DOHH2 (cell line): Measurements from ENCODE around the gene EPHB2.

Experiments used
- H3F3A ChIP-seq: fragments of 200-600 bp; sonication (generic), shearing (Covaris generic); 2 replicates; pipeline ENCODE4 v1.6.0; 2016; ENCODE audit warnings: antibody characterized with exemption, mild to moderate bottlenecking; ENCODE audit not compliant: control insufficient read depth, insufficient read depth
- H3K27ac ChIP-seq: fragments of 200-600 bp; sonication (generic); 2 replicates; pipeline ENCODE4 v1.5.1; 2014; ENCODE audit warnings: low read depth, mild to moderate bottlenecking, low read length, moderate library complexity
- H3K27me3 ChIP-seq: fragments of 200-600 bp; sonication (generic); 2 replicates; pipeline ENCODE4 v1.6.1; 2014; ENCODE audit warnings: mild to moderate bottlenecking, low read length, mixed read lengths; ENCODE audit not compliant: control insufficient read depth
- H3K36me3 ChIP-seq: fragments of 200-600 bp; sonication (generic); 2 replicates; pipeline ENCODE4 v1.6.1; 2014; ENCODE audit warnings: mild to moderate bottlenecking, low read length, moderate library complexity, mixed read lengths; ENCODE audit not compliant: control insufficient read depth
- H3K4me1 ChIP-seq: fragments of 200-600 bp; sonication (generic); 2 replicates; pipeline ENCODE4 v1.6.1; 2014; ENCODE audit warnings: mild to moderate bottlenecking, low read length, mixed read lengths; ENCODE audit not compliant: control insufficient read depth
- H3K4me2 ChIP-seq: fragments of 200-600 bp; sonication (generic); 2 replicates; pipeline ENCODE4 v1.6.0; 2014; ENCODE audit warnings: mild to moderate bottlenecking, low read length, moderate library complexity
- H3K4me3 ChIP-seq: fragments of 200-600 bp; sonication (generic); 2 replicates; pipeline ENCODE4 v1.5.1; 2014; ENCODE audit warnings: mild to moderate bottlenecking, low read length, mixed read lengths
- H3K79me2 ChIP-seq: fragments of 200-600 bp; sonication (generic); 2 replicates; pipeline ENCODE4 v1.6.1; 2014; ENCODE audit warnings: mild to moderate bottlenecking, low read length, mixed read lengths; ENCODE audit not compliant: control insufficient read depth
- H3K9me2 ChIP-seq: fragments of 200-600 bp; sonication (generic); replicated peaks from 2 replicates; pipeline ENCODE4 v1.6.1; 2014; ENCODE audit warnings: mild to moderate bottlenecking, low read length, mixed read lengths; ENCODE audit not compliant: control insufficient read depth
- H3K9me3 ChIP-seq: fragments of 200-600 bp; sonication (generic); 2 replicates; pipeline ENCODE4 v1.6.1; 2014; ENCODE audit warnings: antibody characterized with exemption, low read length, mixed read lengths; ENCODE audit not compliant: control insufficient read depth, insufficient read depth
- H4K20me1 ChIP-seq: fragments of 200-600 bp; sonication (generic); 2 replicates; pipeline ENCODE4 v1.6.0; 2014; ENCODE audit warnings: low read depth, mild to moderate bottlenecking, antibody characterized with exemption, low read length, moderate library complexity; ENCODE audit not compliant: control insufficient read depth, insufficient read depth
- EZH2phosphoT487 ChIP-seq: fragments of 200-600 bp; sonication (generic); IDR thresholded peaks from 2 replicates; pipeline ENCODE4 v1.6.1; 2017; ENCODE audit warnings: borderline replicate concordance, mild to moderate bottlenecking, antibody characterized with exemption, low read length, moderate library complexity, mixed read lengths
- TF ChIP-seq, protein P1 (sequence below): fragments of 200-600 bp; sonication (generic); IDR thresholded peaks from one replicate; pipeline ENCODE4 v1.5.1; 2014; ENCODE audit warnings: antibody characterized with exemption, mild to moderate bottlenecking, low read depth, low read length; ENCODE audit not compliant: poor library complexity, severe bottlenecking

Gene EPHB2

DNA sequence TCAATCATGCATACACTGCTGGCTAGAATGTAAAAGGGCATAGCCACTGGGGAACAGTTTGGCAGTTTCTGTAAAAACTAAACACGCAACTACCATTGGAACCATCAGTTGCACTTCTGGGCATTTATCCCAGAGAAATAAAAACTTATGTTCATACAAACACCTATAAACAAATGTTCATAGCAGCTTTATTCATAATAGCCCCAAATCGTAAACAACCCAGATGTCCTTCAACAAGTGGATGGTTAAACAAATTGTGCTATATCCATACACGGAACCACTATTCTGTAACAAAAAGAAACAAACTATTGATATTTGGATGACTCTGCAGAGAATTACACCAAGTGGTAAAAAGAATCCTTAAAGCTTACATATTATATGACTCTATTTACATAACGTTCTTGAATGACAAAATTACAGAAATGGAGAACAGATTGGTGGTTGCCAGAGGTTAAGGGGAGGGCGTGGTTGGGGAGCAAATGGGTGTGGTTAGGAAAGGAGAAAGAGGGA, 239.2 kb downstream of the EPHB2 start:
- TF ChIP-seq EZH2phosphoT487: no peak
- TF ChIP-seq, protein P1, sequence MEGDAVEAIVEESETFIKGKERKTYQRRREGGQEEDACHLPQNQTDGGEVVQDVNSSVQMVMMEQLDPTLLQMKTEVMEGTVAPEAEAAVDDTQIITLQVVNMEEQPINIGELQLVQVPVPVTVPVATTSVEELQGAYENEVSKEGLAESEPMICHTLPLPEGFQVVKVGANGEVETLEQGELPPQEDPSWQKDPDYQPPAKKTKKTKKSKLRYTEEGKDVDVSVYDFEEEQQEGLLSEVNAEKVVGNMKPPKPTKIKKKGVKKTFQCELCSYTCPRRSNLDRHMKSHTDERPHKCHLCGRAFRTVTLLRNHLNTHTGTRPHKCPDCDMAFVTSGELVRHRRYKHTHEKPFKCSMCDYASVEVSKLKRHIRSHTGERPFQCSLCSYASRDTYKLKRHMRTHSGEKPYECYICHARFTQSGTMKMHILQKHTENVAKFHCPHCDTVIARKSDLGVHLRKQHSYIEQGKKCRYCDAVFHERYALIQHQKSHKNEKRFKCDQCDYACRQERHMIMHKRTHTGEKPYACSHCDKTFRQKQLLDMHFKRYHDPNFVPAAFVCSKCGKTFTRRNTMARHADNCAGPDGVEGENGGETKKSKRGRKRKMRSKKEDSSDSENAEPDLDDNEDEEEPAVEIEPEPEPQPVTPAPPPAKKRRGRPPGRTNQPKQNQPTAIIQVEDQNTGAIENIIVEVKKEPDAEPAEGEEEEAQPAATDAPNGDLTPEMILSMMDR: no peak
- Histone ChIP-seq H3K36me3 (no peaks in the 10 kb centered on the region), H3K9me2 (no peaks in the 10 kb centered on the region)

DNA sequence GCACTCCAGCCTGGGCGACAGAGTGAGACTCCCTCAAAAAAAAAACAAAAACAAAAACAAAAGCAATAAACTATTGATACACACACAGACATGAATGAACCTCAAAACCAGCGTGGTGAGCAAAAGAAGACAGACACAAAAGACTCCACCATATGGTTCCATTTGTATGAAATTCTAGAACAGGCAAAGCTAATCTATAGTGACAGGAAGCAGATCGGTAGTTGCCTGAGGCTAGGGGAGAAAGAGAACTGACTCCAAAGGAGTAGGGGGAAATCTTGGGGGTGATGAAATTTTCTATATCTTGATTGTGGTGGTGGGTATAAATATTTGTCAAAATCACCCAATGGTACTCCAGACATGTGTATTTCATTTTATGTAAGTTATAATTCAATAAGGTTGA, 241.2 kb downstream of the EPHB2 start:
- Histone ChIP-seq H3K4me1 (no peaks in the 10 kb centered on the region), H3K36me3 (no peaks in the 10 kb centered on the region), H4K20me1 (no peaks in the 10 kb centered on the region), H3K9me3 (no peaks in the 10 kb centered on the region), H3K79me2 (no peaks in the 10 kb centered on the region), H3K27ac (no peak overlapping the region), H3K4me2 (no peak overlapping the region), H3K4me3 (no peak overlapping the region), H3K27me3 (no peaks in the 10 kb centered on the region), H3F3A (no peaks in the 10 kb centered on the region), H3K9me2 (no peaks in the 10 kb centered on the region)
- TF ChIP-seq, protein P1: no peak
- TF ChIP-seq EZH2phosphoT487: no peak

More for the DNA sequence above, 239.2 kb downstream of the EPHB2 start:
- H3K4me3 ChIP-seq: no peak overlapping the region
- no peaks in the 10 kb centered on the region for H3K9me3 ChIP-seq
- H3K79me2 ChIP-seq: no peaks in the 10 kb centered on the region
- no peak overlapping the region for H3K4me2 ChIP-seq
- H3K27ac ChIP-seq: no peak overlapping the region
- no peaks in the 10 kb centered on the region for H3K4me1 ChIP-seq
- no peaks in the 10 kb centered on the region for H3K27me3 ChIP-seq
- no peaks in the 10 kb centered on the region for H3F3A ChIP-seq
- H4K20me1 ChIP-seq: no peaks in the 10 kb centered on the region

- Histone ChIP-seq H4K20me1 (no peaks in the 10 kb centered on the region), H3K9me2 (no peaks in the 10 kb centered on the region), H3K27me3 (no peaks in the 10 kb centered on the region)
Measured at GRCh38 chr1:22952694-22953056, 242.0 kb downstream of the EPHB2 start.

More at GRCh38 chr1:22952694-22953056, 242.0 kb downstream of the EPHB2 start:
- H3K4me1 ChIP-seq: no peaks in the 10 kb centered on the region
- H3K79me2 ChIP-seq: no peaks in the 10 kb centered on the region
- TF ChIP-seq, protein P1: no peak
- no peak for TF ChIP-seq EZH2phosphoT487
- H3F3A ChIP-seq: no peaks in the 10 kb centered on the region
- no peak overlapping the region for H3K4me2 ChIP-seq
- H3K9me3 ChIP-seq: no peaks in the 10 kb centered on the region
- no peak overlapping the region for H3K4me3 ChIP-seq
- H3K27ac ChIP-seq: no peak overlapping the region
- H3K36me3 ChIP-seq: no peaks in the 10 kb centered on the region
